Gastrocnemius medialis (tissue), 4 donors: ENCODE results near the gene IL16. TPM values are rescaled to one million over a fixed set of nuclear protein-coding genes. Genes with fewer than 3 reads are reported as not detected.

ENCODE experiments used
- ATAC-seq, 2 donors: fragments of 150-250 bp; one replicate each; pipeline ENCODE4 v1.9.1; 2016
- DNase-seq, 2 donors: peaks; one replicate each; pipeline ENCODE4 v3.0.0-alpha.2; 2019
- H3K27ac ChIP-seq, 4 donors: fragments of 200-600 bp; sonication (generic); 1 replicate in 1 of 4; 2 replicates in 3 of 4; pipeline ENCODE4 v1.5.1; 2016 to 2018; ENCODE audit warnings: mild to moderate bottlenecking in 2 of 4, moderate library complexity in 1 of 4
- H3K27me3 ChIP-seq, 3 donors: fragments of 200-600 bp; sonication (generic) in 2 of 3; 1 replicate in 1 of 3; 2 replicates in 2 of 3; pipeline versions ENCODE4 v1.5.1 to v1.6.0; 2016 to 2019; ENCODE audit warnings: mild to moderate bottlenecking in 1 of 3, moderate library complexity in 1 of 3
- H3K36me3 ChIP-seq, 2 donors: fragments of 200-600 bp; sonication (generic) in 1 of 2; one replicate each; pipeline ENCODE4 v1.5.1; 2017 to 2018
- H3K4me1 ChIP-seq, 2 donors: fragments of 200-600 bp; sonication (generic) in 1 of 2; one replicate each; pipeline ENCODE4 v1.5.1; 2016 to 2017; ENCODE audit warnings: mild to moderate bottlenecking in 2 of 2
- H3K4me3 ChIP-seq, 4 donors: fragments of 200-600 bp; sonication (generic) in 3 of 4; 1 replicate in 1 of 4; 2 replicates in 3 of 4; pipeline ENCODE4 v1.5.1; 2016 to 2019; ENCODE audit warnings: mild to moderate bottlenecking in 2 of 4
- H3K9me3 ChIP-seq, 3 donors: fragments of 200-600 bp; sonication (generic) in 2 of 3; 1 replicate in 1 of 3; 2 replicates in 2 of 3; pipeline ENCODE4 v1.5.1; 2016 to 2019
- CTCF ChIP-seq, 5 experiments: fragments of 450-650 bp in 3 of 5; fragments of 200-600 bp in 2 of 5; sonication (generic) in 2 of 5; IDR thresholded peaks in 4 of 5; conservative IDR thresholded peaks in 1 of 5; 1 replicate in 4 of 5; 2 replicates in 1 of 5; pipeline ENCODE4 v1.5.1; 2016 to 2019; ENCODE audit warnings: antibody characterized with exemption in 5 of 5, mild to moderate bottlenecking in 3 of 5, moderate library complexity in 3 of 5
- POLR2A ChIP-seq, 2 donors: fragments of 450-650 bp; IDR thresholded peaks; one replicate each; pipeline ENCODE4 v1.6.1; 2017; ENCODE audit warnings: antibody characterized with exemption in 2 of 2, mild to moderate bottlenecking in 2 of 2, moderate library complexity in 2 of 2
- in situ Hi-C, 4 donors: fragments of 200-750 bp; cut with MboI; loops; one replicate each; pipeline versions ENCODE4 v1.15.0 to v1.8.0; 2017; ENCODE audit warnings: low sequenced_read_pairs in 4 of 4
- intact Hi-C: fragments of 100-400 bp; cut with DNase I; formaldehyde crosslinking; loops from one replicate; pipeline ENCODE4 v1.15.1; 2023; ENCODE audit warnings: low total_unique reads
- total RNA-seq, 4 donors: library from RNA; depleted of rRNA; stranded (reverse); fragments of >200 nt; gene quantifications; one replicate each; pipeline versions ENCODE4 v1.1.0 to v1.2.3, GENCODE V29; 2016

Gene IL16
- total RNA-seq, 4 donors from 2014 or later, result 3.3 to 4.5 (median 4.3) TPM

DNA sequence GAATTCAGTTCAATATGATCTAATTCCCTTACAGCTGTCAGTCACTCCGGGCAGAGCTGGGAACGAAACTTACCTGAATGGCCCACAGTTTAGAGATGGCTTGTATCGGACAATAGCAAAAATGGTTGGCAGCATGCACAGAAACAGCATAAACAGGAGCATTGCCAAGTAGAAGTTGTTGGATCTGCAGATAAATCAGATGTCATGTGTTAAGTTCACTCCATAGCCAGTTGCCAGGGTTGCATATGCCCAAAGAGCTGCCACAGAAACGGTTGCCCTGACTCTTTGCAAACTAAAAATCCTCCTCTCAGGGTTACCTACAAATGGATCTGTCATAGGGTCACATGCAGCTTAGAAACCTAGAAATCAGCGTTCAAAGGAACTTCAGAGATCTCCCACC, 142.6 kb downstream of the IL16 start:
- TF ChIP-seq CTCF (IDR thresholded peaks at IDR 0.05 in 4 of 5, conservative IDR thresholded peaks at IDR 0.05 in 1 of 5), result no peak
- TF ChIP-seq POLR2A (IDR thresholded peaks at IDR 0.05), result no peak
- no peaks in the 10 kb centered on the region for H3K9me3 ChIP-seq
- no peak overlapping the region for H3K27ac ChIP-seq
- ATAC-seq, result no peak
- peaks cover 0 to 6% of the 10 kb centered on the region in 2 donors for H3K4me1 ChIP-seq
- intact Hi-C loops (loop anchor here (5.0 kb wide), 1 partner anchor 62 kb away; no protein-coding TSS in a partner anchor), in situ Hi-C loops (loop anchor here in 1 of 4 donors (10.0 kb wide), 1 partner anchor 65 kb away; no protein-coding TSS in a partner anchor)
- H3K27me3 ChIP-seq, result no peaks in the 10 kb centered on the region
- DNase-seq, result no peak
- no peaks in the 10 kb centered on the region for H3K36me3 ChIP-seq
- no peak overlapping the region for H3K4me3 ChIP-seq

GRCh38 chr15:81339851-81340250, 143.2 kb downstream of the IL16 start:
- ATAC-seq, result no peak
- intact Hi-C loops (loop anchor here (5.0 kb wide), 1 partner anchor 63 kb away; no protein-coding TSS in a partner anchor), in situ Hi-C loops (loop anchor here in 1 of 4 donors (10.0 kb wide), 1 partner anchor 65 kb away; no protein-coding TSS in a partner anchor)
- Histone ChIP-seq H3K4me3 (no peak overlapping the region), H3K4me1 (peaks cover 0 to 6% of the 10 kb centered on the region in 2 donors), H3K27ac (no peak overlapping the region), H3K36me3 (no peaks in the 10 kb centered on the region), H3K27me3 (no peaks in the 10 kb centered on the region), H3K9me3 (no peaks in the 10 kb centered on the region)
- no peak for TF ChIP-seq POLR2A (IDR thresholded peaks at IDR 0.05)
- no peak for TF ChIP-seq CTCF (IDR thresholded peaks at IDR 0.05 in 4 of 5, conservative IDR thresholded peaks at IDR 0.05 in 1 of 5)
- no peak for DNase-seq

DNA sequence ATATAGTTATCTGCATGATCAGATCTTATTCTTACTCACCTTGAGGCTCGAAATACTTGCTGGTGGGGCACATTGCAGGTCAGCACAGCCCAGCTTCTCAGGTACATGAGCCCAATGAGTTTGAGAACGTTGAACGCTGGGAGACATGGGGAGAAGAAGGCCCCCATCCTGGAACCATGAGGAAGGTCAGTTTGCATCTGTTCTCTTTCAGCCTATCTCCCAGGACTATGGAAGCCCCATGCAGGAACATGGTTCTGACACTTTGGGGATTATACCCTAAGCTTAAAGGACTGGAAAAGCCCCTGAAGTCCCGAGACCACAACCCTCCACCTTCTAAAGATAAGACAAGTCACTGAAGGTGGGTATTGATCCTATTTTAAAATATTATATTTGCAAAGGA, 144.7 kb downstream of the IL16 start:
- DNase-seq (no peak), ATAC-seq (no peak)

DNA sequence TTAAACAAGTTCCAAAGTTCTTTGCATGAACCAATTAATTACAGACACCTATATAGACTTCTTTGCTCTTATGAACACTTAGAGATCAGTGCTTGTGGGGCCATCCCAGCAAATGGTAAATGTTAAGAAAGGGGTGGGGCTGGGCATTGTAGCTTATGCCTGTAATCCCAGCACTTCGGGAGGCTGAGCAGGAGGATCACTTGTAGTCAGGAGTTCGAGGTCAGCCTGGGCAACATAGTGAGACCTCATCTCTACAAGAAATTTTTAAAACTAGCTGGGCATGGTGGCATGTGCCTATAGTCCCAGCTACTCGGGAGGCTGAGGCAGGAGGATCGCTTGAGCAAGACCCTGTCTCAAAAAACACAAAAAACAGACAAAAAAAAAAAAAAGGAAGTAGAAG, 146.7 kb downstream of the IL16 start:
- Histone ChIP-seq H3K4me3 (no peak overlapping the region), H3K9me3 (no peaks in the 10 kb centered on the region), H3K27ac (no peak overlapping the region), H3K36me3 (no peaks in the 10 kb centered on the region), H3K27me3 (no peaks in the 10 kb centered on the region), H3K4me1 (peaks cover 0 to 1% of the 10 kb centered on the region in 2 donors)
- intact Hi-C loops (no loop called here), in situ Hi-C loops (no loop called here)
- DNase-seq (no peak), ATAC-seq (no peak)
- TF ChIP-seq CTCF (IDR thresholded peaks at IDR 0.05 in 4 of 5, conservative IDR thresholded peaks at IDR 0.05 in 1 of 5), result no peak
- TF ChIP-seq POLR2A (IDR thresholded peaks at IDR 0.05), result no peak

More for the DNA sequence above, 144.7 kb downstream of the IL16 start:
- H3K27ac ChIP-seq, result no peak overlapping the region
- peaks cover 0 to 6% of the 10 kb centered on the region in 2 donors for H3K4me1 ChIP-seq
- H3K27me3 ChIP-seq, result no peaks in the 10 kb centered on the region
- H3K9me3 ChIP-seq, result no peaks in the 10 kb centered on the region
- no peak for TF ChIP-seq POLR2A (IDR thresholded peaks at IDR 0.05)
- no peak for TF ChIP-seq CTCF (IDR thresholded peaks at IDR 0.05 in 4 of 5, conservative IDR thresholded peaks at IDR 0.05 in 1 of 5)
- intact Hi-C loops (no loop called here), in situ Hi-C loops (no loop called here)
- no peak overlapping the region for H3K4me3 ChIP-seq
- H3K36me3 ChIP-seq, result no peaks in the 10 kb centered on the region

DNA sequence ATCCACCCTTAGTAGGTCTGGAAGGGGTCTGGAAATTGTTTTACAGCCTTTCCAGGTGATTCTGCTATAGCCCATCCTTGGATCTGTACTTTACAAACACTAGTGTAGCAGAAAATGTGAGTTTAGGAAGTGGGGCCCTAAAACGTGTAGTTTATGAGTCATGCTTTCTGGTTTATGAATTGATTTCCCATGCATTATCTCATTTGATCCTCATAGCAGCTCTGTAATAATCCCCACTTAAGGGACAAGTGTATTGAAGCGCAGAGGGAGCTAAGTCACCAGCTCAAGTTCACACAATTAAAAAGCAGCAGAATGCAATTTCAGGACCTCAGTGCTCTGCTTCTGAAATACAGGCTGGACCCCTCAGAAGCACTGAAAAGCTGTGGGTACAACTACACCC, 149.9 kb downstream of the IL16 start:
- no peaks in the 10 kb centered on the region for H3K27me3 ChIP-seq
- DNase-seq, result no peak
- no peaks in the 10 kb centered on the region for H3K9me3 ChIP-seq
- no peaks in the 10 kb centered on the region for H3K4me1 ChIP-seq
- H3K27ac ChIP-seq, result no peak overlapping the region
- TF ChIP-seq POLR2A (IDR thresholded peaks at IDR 0.05) (no peak), CTCF (IDR thresholded peaks at IDR 0.05 in 4 of 5, conservative IDR thresholded peaks at IDR 0.05 in 1 of 5) (no peak)
- H3K4me3 ChIP-seq, result no peak overlapping the region
- intact Hi-C loops, result no loop called here
- in situ Hi-C loops, result no loop called here
- no peaks in the 10 kb centered on the region for H3K36me3 ChIP-seq
- ATAC-seq, result no peak
